NCI-H526 treated with DMSO at 0.1 percent for 48 hours (cell line): ENCODE measurements around the gene PPP1R2B.
"Not testable (repeated sequence)": the region's sequence is repeated elsewhere in the genome, so short reads cannot be mapped to it uniquely, and the experiment has no call there.

Experiments used
- DNase-seq: peaks from one replicate; lab custom pipeline; 2025; lab: John Stamatoyannopoulos, UW

The PPP1R2B gene

DNA sequence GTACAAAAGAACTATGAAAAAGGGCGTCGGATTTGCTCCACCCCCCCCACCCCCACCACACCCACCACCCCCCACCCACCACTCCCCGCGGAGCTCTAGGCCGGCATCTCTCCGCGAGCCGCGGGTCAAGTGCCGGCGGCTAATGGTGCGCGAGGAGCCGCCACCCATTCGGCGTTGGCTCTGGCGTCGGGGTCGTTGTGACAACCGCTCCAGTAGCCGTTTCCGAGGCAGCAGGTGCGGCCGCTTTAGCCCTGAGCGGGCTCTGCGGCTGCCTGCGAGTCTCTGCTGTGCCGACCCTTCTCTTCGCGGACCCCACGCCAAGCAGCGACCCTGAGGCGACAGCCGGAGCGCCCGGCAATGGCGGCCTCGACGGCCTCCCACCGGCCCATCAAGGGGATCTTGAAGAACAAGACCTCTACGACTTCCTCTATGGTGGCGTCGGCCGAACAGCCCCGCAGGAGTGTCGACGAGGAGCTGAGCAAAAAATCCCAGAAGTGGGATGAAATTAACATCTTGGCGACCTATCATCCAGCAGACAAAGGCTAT lies at the start of gene PPP1R2B:
Gene PPP1R2B (plus strand): TSS at position 90 of the 546 bp plus-strand sequence. CDS start 268 bp downstream, at position 358.
- no peak for DNase-seq

GRCh38 chr5:156800929-156801328 lies 49.2 kb upstream of the PPP1R2B start:
- DNase-seq, result no peak

DNA sequence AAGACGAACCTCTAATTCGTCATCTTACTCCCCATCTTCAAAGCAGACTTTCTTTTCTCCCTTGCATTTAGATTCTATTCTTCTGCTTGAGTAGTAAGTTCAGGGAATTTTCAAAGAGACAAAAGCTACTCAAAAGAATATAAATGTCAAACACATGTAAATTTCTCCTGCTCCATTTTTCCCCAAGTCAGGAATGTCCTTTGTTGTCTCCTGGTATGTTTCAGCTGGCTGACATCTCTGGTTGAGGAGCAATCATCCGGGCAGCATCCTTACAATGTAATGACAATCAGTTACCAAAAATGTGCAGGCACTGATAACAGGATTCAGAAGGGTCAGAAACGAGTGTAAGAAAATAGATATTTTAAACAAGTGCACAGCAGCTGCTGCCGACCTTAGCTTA lies 47.6 kb upstream of the PPP1R2B start:
- DNase-seq, result no peak

DNA sequence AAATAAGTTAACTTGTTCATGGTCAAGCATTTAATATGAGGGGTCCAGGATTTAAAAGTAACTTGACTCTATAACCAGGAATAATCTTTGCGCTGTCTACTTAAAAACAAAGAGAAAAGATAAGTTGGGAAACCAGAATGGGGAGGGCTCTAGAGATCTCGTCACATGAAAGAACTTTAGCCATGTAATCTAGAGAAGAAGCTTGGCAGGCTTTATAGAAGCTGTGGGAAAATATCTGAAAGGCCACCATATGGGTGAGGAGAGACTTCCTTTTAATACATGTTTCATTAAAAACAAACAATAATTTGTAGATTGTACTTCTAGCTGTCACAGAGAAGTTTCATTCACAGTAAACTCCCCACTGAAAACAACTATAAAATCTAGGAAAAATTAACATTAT lies 46.7 kb upstream of the PPP1R2B start:
- DNase-seq, result no peak

DNA sequence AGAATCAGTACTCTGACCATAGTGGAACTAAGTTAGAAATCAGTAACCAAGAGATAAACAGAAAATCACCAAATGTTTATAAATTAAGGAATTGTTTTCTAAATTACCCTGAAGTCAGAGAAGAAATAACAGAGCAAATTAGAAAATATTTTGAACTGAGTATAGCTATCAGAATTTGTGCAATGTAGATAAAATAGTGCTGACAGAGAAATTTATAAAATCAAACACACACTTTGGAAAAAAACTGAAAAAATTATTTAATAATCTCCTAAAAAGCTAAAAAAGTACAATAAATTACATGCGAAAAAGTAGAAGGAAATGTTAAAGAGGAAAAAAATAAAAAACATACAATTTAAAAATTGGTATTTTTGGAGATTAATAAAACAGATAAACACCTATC lies 37.1 kb upstream of the PPP1R2B start:
- DNase-seq, result no peak

GRCh38 chr5:156815988-156816599 lies 34.0 kb upstream of the PPP1R2B start:
- no peak for DNase-seq

DNA sequence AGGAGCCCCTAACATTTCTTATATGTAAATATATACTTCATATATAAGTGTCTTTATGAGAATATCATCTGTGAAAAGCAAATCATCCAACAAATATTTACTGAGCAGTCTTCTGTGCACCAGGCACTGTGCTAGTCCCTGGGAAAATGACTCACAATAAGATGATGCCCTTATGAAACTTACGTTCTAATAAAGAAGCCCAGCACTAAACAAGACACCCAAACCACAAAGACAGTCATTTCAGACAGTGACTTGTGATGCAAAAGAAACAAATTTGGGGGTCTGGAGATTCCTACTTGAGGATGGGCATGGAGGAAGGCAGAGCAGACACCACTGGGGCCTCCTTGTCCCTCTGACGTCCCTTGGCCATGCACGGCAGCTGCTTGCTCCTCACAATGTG lies 30.6 kb upstream of the PPP1R2B start:
- DNase-seq, result no peak

GRCh38 chr5:156819967-156820581 lies 30.0 kb upstream of the PPP1R2B start:
- DNase-seq, result no peak

- DNase-seq, result no peak
Observed at GRCh38 chr5:156824241-156824640, 25.9 kb upstream of the PPP1R2B start.

GRCh38 chr5:156824800-156825199 lies 25.3 kb upstream of the PPP1R2B start:
- no peak for DNase-seq

- no peak for DNase-seq
Observed at GRCh38 chr5:156825688-156826087, 24.4 kb upstream of the PPP1R2B start.

DNA sequence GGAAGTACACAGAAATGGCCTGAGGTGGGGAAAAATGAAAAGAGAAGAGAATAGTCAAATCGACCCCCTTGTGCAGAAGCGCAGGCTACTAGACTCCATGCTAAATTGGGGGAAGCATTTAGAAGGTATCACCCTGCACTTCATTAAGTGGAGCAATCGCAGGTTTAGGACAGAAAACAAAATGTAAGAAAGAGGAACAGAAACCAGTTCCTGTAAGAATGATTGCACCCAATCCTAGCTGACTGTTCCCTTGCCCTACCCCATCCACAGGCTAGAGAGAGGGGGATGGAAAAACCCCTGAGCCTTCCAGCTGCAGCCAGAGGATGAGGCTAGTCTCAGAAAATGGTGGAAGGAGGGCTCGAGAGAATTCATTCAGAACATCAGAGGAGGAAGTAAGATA lies 23.9 kb upstream of the PPP1R2B start:
- no peak for DNase-seq

DNA sequence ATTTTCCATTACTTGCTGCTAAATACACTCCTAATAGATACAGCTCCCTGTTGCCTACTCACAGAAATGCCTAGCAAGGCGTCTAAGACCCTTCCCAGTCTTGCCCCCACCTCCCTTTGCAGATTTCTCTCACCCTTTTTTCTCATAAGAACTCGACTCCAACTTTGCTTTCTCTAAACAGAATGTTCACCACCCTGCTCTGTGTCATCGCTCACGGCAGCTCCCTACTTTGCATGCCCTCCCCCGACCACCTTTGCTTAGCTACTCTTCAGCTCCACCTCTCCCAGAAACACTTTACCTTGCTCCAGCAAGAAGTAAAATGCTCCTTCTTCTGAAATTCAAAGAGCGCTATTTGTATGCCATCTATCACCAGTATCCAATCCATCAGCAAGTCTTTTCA lies 15.2 kb upstream of the PPP1R2B start:
- no peak for DNase-seq

GRCh38 chr5:156835905-156836304 lies 14.2 kb upstream of the PPP1R2B start:
- DNase-seq, result no peak

DNA sequence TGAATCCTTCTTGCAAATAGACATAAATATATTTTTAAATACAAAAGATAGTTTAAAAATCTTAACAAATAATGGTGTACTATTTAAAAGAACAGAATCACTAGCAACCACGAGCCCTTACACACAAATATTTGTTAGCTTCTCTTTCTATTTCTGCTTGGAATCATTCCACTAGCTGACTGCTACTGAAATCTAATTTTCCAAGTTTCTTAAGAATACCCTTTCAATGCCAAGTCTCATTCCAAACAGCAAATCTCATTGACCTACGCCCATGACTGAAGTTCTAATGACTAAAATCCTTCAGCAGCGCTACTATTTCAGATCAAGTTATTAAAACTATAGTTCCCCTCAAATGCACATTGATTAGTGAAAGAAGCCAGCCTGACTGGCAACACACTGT lies 13.2 kb upstream of the PPP1R2B start:
- no peak for DNase-seq

DNA sequence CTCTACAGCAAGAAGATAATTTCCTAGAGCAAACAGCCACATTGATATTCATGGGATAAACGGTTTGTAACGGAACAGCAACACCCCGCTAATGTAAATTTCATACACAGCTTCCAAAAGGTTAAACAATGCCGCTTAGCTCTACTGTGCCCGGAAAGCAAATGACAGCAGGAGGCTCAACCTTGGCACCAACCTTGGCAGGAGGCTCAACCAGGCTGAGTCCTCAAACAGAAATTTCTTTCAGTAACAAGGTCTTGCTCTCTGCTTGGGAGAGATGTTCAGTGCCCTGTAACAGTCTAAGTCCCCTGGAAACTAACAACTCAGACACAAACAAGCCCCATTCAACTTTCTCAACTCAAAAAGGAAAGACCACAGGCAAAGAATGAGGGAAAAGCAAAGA lies 11.1 kb upstream of the PPP1R2B start:
- no peak for DNase-seq

- no peak for DNase-seq
Observed at GRCh38 chr5:156841737-156842136, 8.4 kb upstream of the PPP1R2B start.

DNA sequence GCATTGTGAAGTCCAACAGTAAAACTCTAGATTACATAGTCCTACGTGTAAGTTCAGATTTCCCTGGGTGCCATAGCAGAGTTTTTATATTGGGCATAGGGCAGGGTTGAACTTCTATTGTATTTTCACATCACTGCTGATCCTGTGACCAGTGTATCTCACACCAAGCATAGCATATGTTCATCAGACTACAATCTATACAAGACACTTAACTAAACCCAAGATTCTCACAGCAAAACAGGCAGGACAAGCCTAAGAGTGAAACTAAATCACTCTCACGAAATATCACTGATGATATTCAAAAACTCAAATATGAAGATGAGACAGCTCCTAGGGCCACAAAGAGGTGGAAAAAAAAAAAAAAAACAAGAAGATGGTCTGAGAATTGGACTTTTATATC lies 3.2 kb upstream of the PPP1R2B start:
- DNase-seq, result no peak

DNA sequence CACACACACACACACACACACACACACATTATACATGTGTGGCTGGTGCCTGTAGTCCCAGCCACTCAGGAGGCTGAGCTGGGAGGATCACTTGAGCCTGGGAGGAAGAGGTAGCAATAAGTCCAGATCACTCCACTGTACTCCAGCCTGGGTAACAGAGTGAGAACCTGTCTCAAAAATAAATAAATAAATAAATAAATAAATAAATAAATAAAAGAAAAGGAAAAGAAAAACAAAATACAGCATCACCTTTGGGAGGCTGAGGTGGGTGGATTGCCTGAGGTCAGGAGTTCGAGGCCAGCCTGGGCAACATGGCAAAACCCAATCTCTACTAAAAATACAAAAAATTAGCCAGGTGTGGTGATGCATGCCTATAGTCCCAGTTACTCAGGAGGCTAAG lies 1.6 kb upstream of the PPP1R2B start:
- not testable (repeated sequence) for DNase-seq

DNA sequence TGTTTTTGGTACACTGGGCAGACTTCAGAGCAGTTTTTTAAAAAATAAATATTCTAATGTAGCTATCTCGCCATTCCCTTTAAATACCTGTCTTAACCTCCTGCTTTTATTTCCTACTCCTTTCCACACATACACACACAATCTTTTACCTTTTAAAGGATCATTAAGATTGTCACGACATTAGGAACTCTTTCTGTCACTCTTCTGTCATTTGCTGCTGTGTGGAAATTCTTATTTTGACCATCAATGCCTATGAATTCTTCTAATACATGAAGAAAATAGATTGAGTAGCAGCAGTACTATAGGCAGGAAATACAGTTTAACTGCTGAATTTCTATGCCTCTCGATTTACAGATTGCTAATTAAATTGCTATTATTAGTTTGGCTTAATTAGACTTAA lies 1.8 kb downstream of the PPP1R2B start:
- no peak for DNase-seq

DNA sequence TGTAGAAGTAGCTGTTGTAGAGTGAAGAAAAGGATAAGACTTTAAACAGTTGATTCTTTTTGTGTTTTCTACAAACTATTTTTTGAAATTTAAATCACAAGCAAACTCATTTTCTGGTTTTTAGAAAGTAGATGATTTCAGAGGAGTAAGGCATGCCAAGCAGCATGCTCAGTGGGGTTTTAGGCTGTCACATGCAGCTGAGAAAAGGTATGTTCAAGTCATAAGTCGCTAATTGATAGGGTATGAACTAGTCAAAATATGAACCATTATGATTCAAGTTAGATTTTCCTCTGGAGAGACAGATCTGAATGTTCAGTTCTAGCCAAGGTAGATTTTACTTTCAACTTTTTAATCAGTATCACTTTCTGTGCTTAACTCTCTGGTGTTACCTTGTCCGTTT lies 3.0 kb downstream of the PPP1R2B start:
- not testable (repeated sequence) for DNase-seq

DNA sequence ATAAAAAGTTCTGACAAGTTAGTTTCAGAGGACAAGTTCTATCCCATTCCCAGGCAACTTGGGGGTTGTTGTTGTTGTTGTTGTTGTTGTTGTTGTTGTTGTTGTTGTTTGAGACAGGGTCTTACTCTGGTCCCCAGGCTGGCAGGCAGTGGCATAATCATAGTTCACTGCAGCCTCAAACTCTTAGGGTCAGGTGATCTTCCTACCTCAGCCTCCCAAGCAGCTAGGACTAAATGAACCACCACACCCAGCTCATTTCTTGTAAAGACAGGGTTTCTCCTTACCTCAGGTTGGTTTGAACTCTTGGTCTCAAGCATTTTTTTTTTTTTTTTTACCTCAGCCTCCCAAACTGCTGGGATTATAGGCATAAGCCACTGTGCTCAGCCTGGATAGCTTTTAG lies 15.3 kb downstream of the PPP1R2B start:
- no peak for DNase-seq

DNA sequence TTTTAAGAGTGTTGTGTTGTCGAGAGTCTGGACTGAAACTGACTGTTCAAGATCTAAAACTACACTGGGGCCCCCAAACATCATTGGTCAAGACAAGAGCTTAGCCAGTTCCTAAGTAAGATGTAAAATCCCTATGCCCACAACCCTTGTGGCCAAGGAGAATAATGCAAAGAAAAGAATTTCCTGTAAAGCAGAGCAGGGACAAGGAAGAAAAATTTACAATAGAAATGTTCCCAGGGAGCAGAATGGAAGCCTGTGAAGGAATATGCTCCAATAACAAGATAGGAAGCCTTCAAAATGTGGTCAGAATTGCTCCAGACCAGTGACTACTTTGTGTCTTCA lies 20.4 kb downstream of the PPP1R2B start:
- no peak for DNase-seq

- no peak for DNase-seq
Observed at GRCh38 chr5:156871212-156871611, 21.1 kb downstream of the PPP1R2B start.
